Measurements from ENCODE around the gene RTP3. TPM values are rescaled to one million over a fixed set of nuclear protein-coding genes. Genes with fewer than 3 reads are reported as not detected.

The RTP3 gene
- total and polyA plus RNA-seq, 2 of the 8 experiments (the other 6 are each of a cell fraction or from before 2014, with no cell fraction given): 0.08 TPM; not detected in 1

DNA sequence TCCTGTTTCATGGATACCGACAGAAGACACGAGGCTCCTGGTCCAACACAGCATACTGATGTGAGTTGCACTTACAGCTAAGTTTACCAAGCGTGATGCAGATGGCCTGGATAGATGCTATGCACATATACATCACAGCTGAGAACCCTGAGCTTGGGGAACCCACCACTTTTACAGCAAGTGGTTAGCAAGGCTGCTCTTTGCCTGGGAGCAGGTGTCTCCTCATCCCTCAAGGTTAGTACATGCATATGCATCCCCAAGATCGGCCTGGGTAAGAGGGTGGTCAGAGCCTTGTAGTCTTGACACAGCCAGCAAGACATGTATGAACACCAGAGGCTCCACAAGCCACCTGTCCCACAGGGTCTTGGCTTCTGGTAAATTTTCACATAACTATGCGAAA, 40.0 kb downstream of the RTP3 start:
- Histone ChIP-seq H3K27me3 (replicated peaks in 1 of 4; ENCODE audit: control insufficient read depth in 3 of 4, extremely low read depth in 1 of 4, insufficient read depth in 3 of 4, low read length in 3 of 4) (no peaks in the 10 kb centered on the region), H3K4me3 (ENCODE audit: extremely low read depth in 1 of 4, insufficient read depth in 2 of 4, low read depth in 3 of 4, low read length in 4 of 4) (no peak overlapping the region), H3K14ac (ENCODE audit: insufficient read length) (no peak overlapping the region), H4K91ac (replicated peaks; ENCODE audit: insufficient read length, low read length) (peak overlapping the region; percentile 4), H3K79me2 (ENCODE audit: control insufficient read depth in 1 of 2, insufficient read depth in 2 of 2, low read length in 2 of 2) (no peaks in the 10 kb centered on the region), H3K4ac (replicated peaks; ENCODE audit: insufficient read length, low read depth, low read length) (no peak overlapping the region), H3K27ac (ENCODE audit: low read depth, low read length) (no peak overlapping the region), H3K23me2 (ENCODE audit: low read depth, low read length) (no peaks in the 10 kb centered on the region), H2BK5ac (ENCODE audit: low read depth, low read length) (no peak overlapping the region), H3K9ac (replicated peaks in 1 of 4; ENCODE audit: extremely low read depth in 1 of 4, low read depth in 3 of 4, low read length in 3 of 4) (no peak overlapping the region), H3K9me3 (ENCODE audit: insufficient read depth in 2 of 2, low read depth in 1 of 2, low read length in 1 of 2) (no peaks in the 10 kb centered on the region), H2BK120ac (replicated peaks; ENCODE audit: low read depth, low read length) (no peak overlapping the region), H3K4me1 (replicated peaks in 1 of 4; ENCODE audit: control insufficient read depth in 3 of 4, insufficient read depth in 4 of 4, low read length in 3 of 4) (peaks cover under 1 to 5% (median 4%) of the 10 kb centered on the region in 4 experiments; a peak in 5 of 7 replicates), H3K56ac (replicated peaks; ENCODE audit: insufficient read length, low read depth, low read length) (no peak overlapping the region), H3K79me1 (ENCODE audit: low read depth, low read length) (no peaks in the 10 kb centered on the region), H2AK5ac (ENCODE audit: low read depth, low read length) (no peak overlapping the region), H2AFZ (ENCODE audit: low read length) (no peak overlapping the region), H4K8ac (ENCODE audit: extremely low read depth, insufficient read depth, low read length) (no peak overlapping the region), H3K18ac (ENCODE audit: extremely low read depth, low read length) (no peak overlapping the region), H3K36me3 (ENCODE audit: control insufficient read depth in 2 of 4, insufficient read depth in 4 of 4, low read length in 3 of 4) (peaks cover 0 to 2% (median 0%) of the 10 kb centered on the region in 4 experiments; a peak in 1 of 8 replicates), H2BK20ac (ENCODE audit: low read length) (no peak overlapping the region), H3K4me2 (ENCODE audit: insufficient read depth in 1 of 2, low read depth in 2 of 2, low read length in 2 of 2) (no peak overlapping the region; a peak in 1 of 4 replicates), H4K20me1 (replicated peaks in 1 of 2; ENCODE audit: control insufficient read depth in 1 of 2, insufficient read depth in 2 of 2, low read length in 2 of 2) (no peaks in the 10 kb centered on the region), H4K5ac (ENCODE audit: insufficient read length, low read depth, low read length) (no peak overlapping the region), H2BK12ac (ENCODE audit: low read depth, low read length) (peak overlapping the region; percentile 3; the same call in 1 of the 2 replicates), H2BK15ac (ENCODE audit: low read length) (no peak overlapping the region), H3K23ac (ENCODE audit: insufficient read length) (no peak overlapping the region)
- no peak for FAIRE-seq
- POLR2A ChIA-PET (ENCODE audit: partially characterized antibody): interaction anchor here (1.0 kb wide), 1 partner anchor 12 kb away, joined by 3 read pairs; no protein-coding TSS in a partner anchor
- CTCF ChIA-PET (ENCODE audit: partially characterized antibody): interaction anchor here (1.5 to 1.6 kb wide), 2 partner anchors 12 to 49 kb away, joined by 4 to 5 read pairs; no protein-coding TSS in a partner anchor
- WGBS, 2 experiments (ENCODE audit: extremely low coverage in 1 of 2, insufficient coverage in 1 of 2, insufficient read length in 1 of 2, insufficient replicate concordance in 2 of 2, low coverage in 1 of 2, low lambda C conversion rate in 2 of 2, missing lambda C conversion rate in 1 of 2): 91% methylated on average over 5 of the region's 5 CpGs; no CpG with 5 or more reads in 1 of the 2 experiments
- DNase-seq (ENCODE audit: low read depth in 1 of 2, low spot score in 2 of 2): no peak
- TF ChIP-seq CTCF (IDR thresholded peaks at IDR 0.05; ENCODE audit: control extremely low read depth in 1 of 3, insufficient read depth in 1 of 3, low read depth in 1 of 3, low read length in 3 of 3): no peak
- TF ChIP-seq BCL11A (IDR thresholded peaks at IDR 0.05; ENCODE audit: low read depth in 2 of 2, low read length in 2 of 2): no peak
- no peak for TF ChIP-seq CBX5 (IDR thresholded peaks at IDR 0.05; ENCODE audit: low read depth, low read length)
- no peak for TF ChIP-seq POLR2AphosphoS5 (IDR thresholded peaks at IDR 0.05; ENCODE audit: low read depth, low read length)
- TF ChIP-seq TEAD4 (IDR thresholded peaks at IDR 0.05; ENCODE audit: low read depth, low read length): no peak
- no peak for TF ChIP-seq SIRT6 (IDR thresholded peaks at IDR 0.05; ENCODE audit: low read length)
- no peak for TF ChIP-seq SP2 (IDR thresholded peaks at IDR 0.05; ENCODE audit: low read length)
- TF ChIP-seq RAD21 (IDR thresholded peaks at IDR 0.05 in 1 of 2, conservative IDR thresholded peaks at IDR 0.05 in 1 of 2; ENCODE audit: low read depth in 2 of 2, low read length in 2 of 2): no peak
- no peak for TF ChIP-seq SAP30 (IDR thresholded peaks at IDR 0.05; ENCODE audit: insufficient read depth, insufficient replicate concordance, low read length)
- TF ChIP-seq GABPA (IDR thresholded peaks at IDR 0.05; ENCODE audit: borderline replicate concordance, insufficient read depth, low read length): no peak
- TF ChIP-seq SRF (IDR thresholded peaks at IDR 0.05; ENCODE audit: low read depth, low read length): no peak
